Kidney (tissue), 14 donors: ENCODE measurements around the gene MAML3. TPM values are rescaled to one million over a fixed set of nuclear protein-coding genes. Genes with fewer than 3 reads are reported as not detected.
A peak's percentile ranks its signal among the peaks of the same experiment; 100 is the strongest.

Experiments used
- DNase-seq, 5 donors: peaks; one replicate each; pipeline ENCODE4 v3.0.0-alpha.2; 2013 to 2020
- FAIRE-seq: peaks from 2 replicates; lab custom pipeline; 2012; peaks lifted over from hg19 to GRCh38; lab: Jason Lieb, UNC
- H3K27ac ChIP-seq, 2 donors: one replicate each; pipeline ENCODE4 v1.7.0; 2013; ENCODE audit warnings: low read depth in 2 of 2, low read length in 2 of 2, inconsistent platforms in 1 of 2
- H3K27me3 ChIP-seq: one replicate; pipeline ENCODE4 v1.7.1; 2013; ENCODE audit warnings: low read length, inconsistent platforms; ENCODE audit not compliant: control insufficient read depth, insufficient read depth
- H3K36me3 ChIP-seq, 3 donors: one replicate each; pipeline versions ENCODE4 v1.7.0 to v1.7.1; 2013; ENCODE audit warnings: low read length in 3 of 3, control low read depth in 1 of 3, inconsistent platforms in 1 of 3; ENCODE audit not compliant: insufficient read depth in 3 of 3, control insufficient read depth in 2 of 3
- H3K4me1 ChIP-seq, 3 donors: one replicate each; pipeline versions ENCODE4 v1.7.0 to v1.7.1; 2013; ENCODE audit warnings: low read length in 3 of 3, inconsistent platforms in 1 of 3, low read depth in 1 of 3; ENCODE audit not compliant: control insufficient read depth in 2 of 3, insufficient read depth in 2 of 3
- H3K4me3 ChIP-seq, 3 donors: one replicate each; pipeline versions ENCODE4 v1.7.0 to v1.8.1; 2013; ENCODE audit warnings: low read length in 3 of 3, control low read depth in 1 of 3, inconsistent platforms in 1 of 3
- H3K9ac ChIP-seq, 3 donors: one replicate each; pipeline versions ENCODE4 v1.7.0 to v1.7.1; 2013; ENCODE audit warnings: low read length in 3 of 3, control low read depth in 1 of 3, inconsistent platforms in 1 of 3
- H3K9me3 ChIP-seq, 3 donors: one replicate each; pipeline versions ENCODE4 v1.7.0 to v1.7.1; 2013; ENCODE audit warnings: low read length in 3 of 3, control low read depth in 1 of 3, inconsistent platforms in 1 of 3; ENCODE audit not compliant: control insufficient read depth in 2 of 3, insufficient read depth in 1 of 3
- intact Hi-C: fragments of 100-400 bp; cut with DNase I; formaldehyde crosslinking; loops from one replicate; pipeline ENCODE4 v1.11.1; 2022
- polyA plus RNA-seq: library from polyadenylated mRNA; stranded (reverse); fragments of 350-450 nt; fragmentation: Illumina TruSeq; extraction: RNeasy Lipid Tissue Mini Kit (QIAGEN cat#74804); gene quantifications from one replicate; pipeline ENCODE4 v1.2.3, GENCODE V29; 2014; ENCODE audit warnings: low read depth, low replicate concordance; ENCODE audit not compliant: insufficient read depth
- total RNA-seq: library from RNA; stranded (reverse); fragmentation: NEBNext Ultra II Directional; extraction: Animal tissue kit (Norgen Biotek cat#: 25700); gene quantifications from one replicate; pipeline ENCODE4 v1.2.1, GENCODE V29; 2021
- TF ChIP-seq, protein P1 (sequence below): IDR thresholded peaks from 3 replicates; pipeline ENCODE4 v1.5.1; 2012; ENCODE audit warnings: mild to moderate bottlenecking, moderate library complexity, borderline replicate concordance; ENCODE audit not compliant: insufficient read depth; ENCODE audit errors: extremely low read depth
- donor health status: control.
- donor health status: control.
- donor health status: control.
- donor health status: control.
- donor health status: control.
- donor health status: DM: yes; HTN: yes; CAD: no.
- donor health status: Normal renal cell carcinoma (clear cell type).

Gene MAML3
- total and polyA plus RNA-seq, 2 donors from 2014 or later: 1.4 to 10.4 TPM

DNA sequence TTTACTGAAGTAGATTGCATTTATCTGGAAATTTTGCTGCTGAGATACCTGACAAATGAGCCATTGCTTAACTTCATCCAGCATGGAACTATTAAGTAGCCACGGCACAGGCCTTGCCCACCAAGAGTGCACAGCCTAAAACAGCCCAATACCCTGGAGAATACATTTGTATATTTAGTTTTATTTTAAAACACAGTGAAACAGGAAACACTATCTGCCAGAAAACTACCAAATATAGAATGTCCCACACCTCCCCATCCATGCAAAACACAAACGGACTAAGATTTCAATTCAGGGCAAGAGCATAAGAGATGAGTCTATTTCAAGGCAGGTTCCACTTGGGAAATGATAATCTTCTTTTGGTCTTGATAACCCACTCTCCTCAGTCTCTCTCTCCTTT lies 57.1 kb downstream of the MAML3 start:
- Histone ChIP-seq H3K9ac (no peak overlapping the region), H3K4me3 (no peak overlapping the region), H3K27me3 (no peaks in the 10 kb centered on the region), H3K36me3 (no peaks in the 10 kb centered on the region), H3K4me1 (peaks cover 2 to 20% (median 15%) of the 10 kb centered on the region in 3 donors), H3K27ac (peak overlapping the region in 1 of 2 donors; percentile 9), H3K9me3 (no peaks in the 10 kb centered on the region)
- no peak for FAIRE-seq
- intact Hi-C loops: no loop called here
- TF ChIP-seq, protein P1, sequence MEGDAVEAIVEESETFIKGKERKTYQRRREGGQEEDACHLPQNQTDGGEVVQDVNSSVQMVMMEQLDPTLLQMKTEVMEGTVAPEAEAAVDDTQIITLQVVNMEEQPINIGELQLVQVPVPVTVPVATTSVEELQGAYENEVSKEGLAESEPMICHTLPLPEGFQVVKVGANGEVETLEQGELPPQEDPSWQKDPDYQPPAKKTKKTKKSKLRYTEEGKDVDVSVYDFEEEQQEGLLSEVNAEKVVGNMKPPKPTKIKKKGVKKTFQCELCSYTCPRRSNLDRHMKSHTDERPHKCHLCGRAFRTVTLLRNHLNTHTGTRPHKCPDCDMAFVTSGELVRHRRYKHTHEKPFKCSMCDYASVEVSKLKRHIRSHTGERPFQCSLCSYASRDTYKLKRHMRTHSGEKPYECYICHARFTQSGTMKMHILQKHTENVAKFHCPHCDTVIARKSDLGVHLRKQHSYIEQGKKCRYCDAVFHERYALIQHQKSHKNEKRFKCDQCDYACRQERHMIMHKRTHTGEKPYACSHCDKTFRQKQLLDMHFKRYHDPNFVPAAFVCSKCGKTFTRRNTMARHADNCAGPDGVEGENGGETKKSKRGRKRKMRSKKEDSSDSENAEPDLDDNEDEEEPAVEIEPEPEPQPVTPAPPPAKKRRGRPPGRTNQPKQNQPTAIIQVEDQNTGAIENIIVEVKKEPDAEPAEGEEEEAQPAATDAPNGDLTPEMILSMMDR: no peak
- no peak for DNase-seq

DNA sequence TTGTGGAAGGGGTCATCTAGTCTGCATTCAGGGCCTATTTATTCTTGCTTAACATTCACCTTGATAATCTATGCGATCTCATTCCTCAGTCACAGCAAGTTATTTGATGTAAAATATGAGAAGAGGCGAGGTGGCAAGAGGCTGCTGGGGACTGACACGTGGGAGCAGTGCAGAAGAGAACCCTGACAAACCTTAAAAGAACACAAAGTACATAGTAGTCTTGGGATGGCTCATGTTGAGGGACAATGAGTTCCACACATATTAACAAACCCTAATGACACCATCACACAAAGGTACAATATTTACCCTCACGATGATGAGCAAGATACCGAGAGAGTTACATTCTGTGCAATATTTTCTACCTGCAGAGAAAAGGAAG lies 57.5 kb downstream of the MAML3 start:
- intact Hi-C loops: no loop called here
- H3K4me3 ChIP-seq: no peak overlapping the region
- peak overlapping the region in 1 of 2 donors; percentile 56 for H3K27ac ChIP-seq
- H3K9ac ChIP-seq: no peak overlapping the region
- TF ChIP-seq, protein P1: no peak
- peaks cover 2 to 20% (median 15%) of the 10 kb centered on the region in 3 donors for H3K4me1 ChIP-seq
- H3K27me3 ChIP-seq: no peaks in the 10 kb centered on the region
- no peaks in the 10 kb centered on the region for H3K36me3 ChIP-seq
- no peaks in the 10 kb centered on the region for H3K9me3 ChIP-seq
- no peak for DNase-seq
- FAIRE-seq: no peak

- Histone ChIP-seq H3K4me1 (peaks cover 2 to 20% (median 15%) of the 10 kb centered on the region in 3 donors), H3K36me3 (no peaks in the 10 kb centered on the region), H3K9me3 (no peaks in the 10 kb centered on the region), H3K4me3 (no peak overlapping the region), H3K27me3 (no peaks in the 10 kb centered on the region), H3K9ac (no peak overlapping the region), H3K27ac (peak overlapping the region; percentile 14 to 56)
- TF ChIP-seq, protein P1: no peak
- intact Hi-C loops: no loop called here
- DNase-seq: peak in 1 of 5 donors; percentile 51
- FAIRE-seq: no peak
Observed at GRCh38 chr4:140095694-140096482, 58.1 kb downstream of the MAML3 start.
